C4-2B (cell line): Measurements from ENCODE around the gene EPB41L3.

Experiments
- H3K27ac ChIP-seq: fragments of 450-650 bp; 2 replicates; pipeline ENCODE4 v1.5.1; 2017
- CTCF ChIP-seq: fragments of 450-650 bp; conservative IDR thresholded peaks from 2 replicates; pipeline ENCODE4 v1.5.1; 2017; ENCODE audit warnings: mild to moderate bottlenecking
- ZFX ChIP-seq: fragments of 450-650 bp; IDR thresholded peaks from 2 replicates; pipeline ENCODE4 v1.6.1; 2017

Gene EPB41L3

DNA sequence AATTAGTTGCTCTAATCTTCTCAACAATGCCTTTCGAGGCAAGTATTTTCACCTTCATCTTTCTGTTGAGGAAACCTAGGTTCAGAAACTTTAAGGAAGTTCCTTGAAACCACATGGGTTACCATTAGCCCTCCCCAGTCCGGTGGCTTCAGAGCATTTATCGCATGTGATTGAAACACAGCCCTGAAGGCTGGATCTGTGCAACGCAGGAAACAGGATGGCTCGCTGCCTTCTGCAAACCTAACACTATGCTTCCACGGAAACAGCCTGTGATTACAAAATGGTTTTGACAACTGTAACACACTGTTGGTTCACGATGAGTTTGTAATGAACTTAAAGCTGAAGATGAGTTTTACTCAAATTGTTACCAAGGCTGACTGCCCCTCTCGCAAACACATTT lies 68.5 kb downstream of the EPB41L3 start:
- no peak overlapping the region for H3K27ac ChIP-seq
- TF ChIP-seq CTCF (no peak), ZFX (no peak)

GRCh38 chr18:5469340-5469739 lies 74.5 kb downstream of the EPB41L3 start:
- no peak overlapping the region for H3K27ac ChIP-seq
- TF ChIP-seq ZFX (no peak), CTCF (no peak)

- H3K27ac ChIP-seq, result no peak overlapping the region
- TF ChIP-seq ZFX, result no peak
- no peak for TF ChIP-seq CTCF
These were observed 75.4 kb downstream of the EPB41L3 start for GRCh38 chr18:5468394-5468793.

GRCh38 chr18:5467671-5468070 lies 76.1 kb downstream of the EPB41L3 start:
- no peak overlapping the region for H3K27ac ChIP-seq
- TF ChIP-seq CTCF (no peak), ZFX (no peak)

GRCh38 chr18:5466256-5466655 lies 77.5 kb downstream of the EPB41L3 start:
- TF ChIP-seq ZFX (no peak), CTCF (no peak)
- no peak overlapping the region for H3K27ac ChIP-seq

GRCh38 chr18:5464251-5464650 lies 79.5 kb downstream of the EPB41L3 start:
- no peak overlapping the region for H3K27ac ChIP-seq
- TF ChIP-seq CTCF (no peak), ZFX (no peak)

DNA sequence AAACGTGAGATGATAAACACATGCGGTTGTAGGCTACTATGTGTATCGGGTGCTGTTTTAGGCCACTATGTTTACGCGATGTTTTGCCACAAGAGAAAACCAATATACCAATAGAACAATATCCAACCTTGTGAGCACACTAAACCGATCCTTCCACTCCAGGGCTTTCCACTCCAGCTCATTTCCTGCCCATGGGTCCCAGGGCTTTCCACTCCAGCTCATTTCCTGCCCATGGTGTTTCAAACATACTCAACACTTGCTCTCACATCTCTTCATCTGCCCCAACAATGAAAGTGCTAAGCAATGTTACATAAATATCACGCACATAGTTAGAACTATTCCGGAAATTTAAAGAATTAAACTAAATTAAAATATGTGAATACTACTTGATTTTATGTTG lies 80.0 kb downstream of the EPB41L3 start:
- no peak overlapping the region for H3K27ac ChIP-seq
- no peak for TF ChIP-seq ZFX
- TF ChIP-seq CTCF, result no peak
